AG04450 (cell line): ENCODE results near the gene RTP5. TPM values are rescaled to one million over a fixed set of nuclear protein-coding genes. Genes with fewer than 3 reads are reported as not detected.

ENCODE experiments used
- CTCF ChIA-PET: fragments of 300-600, 350-600 bp; formaldehyde crosslinking; extraction: SDS; loops from one replicate; lab custom pipeline; 2022; ENCODE audit warnings: antibody characterized with exemption, inconsistent platforms; lab: Charles Lee
- POLR2A ChIA-PET: fragments of 350-600 bp; formaldehyde crosslinking; extraction: SDS; loops from one replicate; lab custom pipeline; 2021; ENCODE audit warnings: antibody characterized with exemption, inconsistent platforms; lab: Yijun Ruan, JAX
- DNase-seq: peaks from one replicate; pipeline ENCODE4 v3.0.0-alpha.2; 2011; ENCODE audit warnings: low read depth, low spot score
- H3K27ac ChIP-seq: one replicate; pipeline ENCODE4 v1.5.1; 2012; ENCODE audit warnings: low read depth, low read length, control low read depth
- H3K27me3 ChIP-seq: one replicate; pipeline ENCODE4 v1.6.0; 2012; ENCODE audit warnings: low read length; ENCODE audit not compliant: control insufficient read depth, insufficient read depth
- H3K4me3 ChIP-seq: 2 replicates; pipeline ENCODE4 v1.5.1; 2011; ENCODE audit warnings: mild to moderate bottlenecking, low read depth, low read length, control low read depth
- H3K9me3 ChIP-seq: 2 replicates; pipeline ENCODE4 v1.5.1; 2012; ENCODE audit warnings: low read length; ENCODE audit not compliant: control insufficient read depth, insufficient read depth
- CTCF ChIP-seq: IDR thresholded peaks from 2 replicates; pipeline ENCODE4 v1.5.1; 2011; ENCODE audit warnings: low read depth, low read length, control low read depth, inconsistent platforms
- polyA plus RNA-seq: library from polyadenylated mRNA; depleted of rRNA; stranded (reverse); fragments of >200 nt; gene quantifications from 2 replicates; pipeline ENCODE4 v1.2.3, GENCODE V29; 2011

The RTP5 gene
- polyA plus RNA-seq, 1 experiment, result not detected

- POLR2A ChIA-PET, result no interaction called here
- CTCF ChIA-PET, result no interaction called here
- peaks cover 25% of the 10 kb centered on the region for H3K9me3 ChIP-seq
- H3K27me3 ChIP-seq, result peaks cover 2% of the 10 kb centered on the region
- no peak overlapping the region for H3K27ac ChIP-seq
- no peak overlapping the region for H3K4me3 ChIP-seq
- DNase-seq, result no peak
- no peak for TF ChIP-seq CTCF
Measured at GRCh38 chr2:241876528-241877196, 7.1 kb downstream of the RTP5 start.

- Histone ChIP-seq H3K9me3 (peaks cover 25% of the 10 kb centered on the region), H3K4me3 (no peak overlapping the region), H3K27ac (no peak overlapping the region), H3K27me3 (peaks cover 2% of the 10 kb centered on the region)
- ChIA-PET CTCF (interaction anchor here (1.9 kb wide), 1 partner anchor 8 kb away, joined by 12 read pairs; the partner anchor contains the start of gene RTP5), POLR2A (no interaction called here)
- no peak for TF ChIP-seq CTCF
- no peak for DNase-seq
Measured at GRCh38 chr2:241877197-241877685, 7.7 kb downstream of the RTP5 start.

- H3K9me3 ChIP-seq, result peaks cover 22% of the 10 kb centered on the region
- ChIA-PET POLR2A (no interaction called here), CTCF (interaction anchor here (0.6 to 1.9 kb wide), 17 partner anchors 8 to 190 kb away, joined by 3 to 12 read pairs (median 3); partner anchors contain the start of genes D2HGDH and RTP5)
- H3K27me3 ChIP-seq, result peaks cover 2% of the 10 kb centered on the region
- no peak overlapping the region for H3K27ac ChIP-seq
- TF ChIP-seq CTCF, result peak; percentile 71
- no peak for DNase-seq
- H3K4me3 ChIP-seq, result no peak overlapping the region
Measured at GRCh38 chr2:241877989-241878970, 8.8 kb downstream of the RTP5 start.

GRCh38 chr2:241879326-241879725, 9.8 kb downstream of the RTP5 start:
- POLR2A ChIA-PET, result no interaction called here
- Histone ChIP-seq H3K4me3 (no peak overlapping the region), H3K27me3 (peaks cover 2% of the 10 kb centered on the region), H3K27ac (no peak overlapping the region), H3K9me3 (peaks cover 14% of the 10 kb centered on the region)
- CTCF ChIA-PET, result interaction anchor here (0.5 to 1.9 kb wide), 6 partner anchors 10 to 191 kb away, joined by 3 to 12 read pairs (median 4); partner anchors contain the start of gene RTP5
- no peak for TF ChIP-seq CTCF
- DNase-seq, result no peak
